ENCODE results near the gene P3R3URF.
A peak's percentile ranks its signal among the peaks of the same experiment; 100 is the strongest.

P3R3URF gene

GRCh38 chr1:46128344-46128743, 47.9 kb downstream of the P3R3URF start:
- H3K36me3 Mint-ChIP-seq (ENCODE audit: low read depth): peaks cover 12% of the 10 kb centered on the region
- no peaks in the 10 kb centered on the region for H3K9me3 Mint-ChIP-seq
- peak overlapping the region; percentile 88 to 92 (median 91) for H3K4me3 Mint-ChIP-seq
- no peak for TF ChIP-seq CTCF (IDR thresholded peaks at IDR 0.05; ENCODE audit: unreplicated experiment in 3 of 3)
- H3K27me3 Mint-ChIP-seq (ENCODE audit: low read depth): no peaks in the 10 kb centered on the region
- H3K4me1 Mint-ChIP-seq: peaks cover 35% of the 10 kb centered on the region
- no peak overlapping the region for H3K27ac Mint-ChIP-seq
